Nucleus accumbens (tissue), 56 donors: ENCODE results near the gene DDX24.

Source experiments
- DNase-seq, 56 donors: peaks; one replicate each; lab custom pipeline; 2025; lab: John Stamatoyannopoulos, UW

Gene DDX24

DNA sequence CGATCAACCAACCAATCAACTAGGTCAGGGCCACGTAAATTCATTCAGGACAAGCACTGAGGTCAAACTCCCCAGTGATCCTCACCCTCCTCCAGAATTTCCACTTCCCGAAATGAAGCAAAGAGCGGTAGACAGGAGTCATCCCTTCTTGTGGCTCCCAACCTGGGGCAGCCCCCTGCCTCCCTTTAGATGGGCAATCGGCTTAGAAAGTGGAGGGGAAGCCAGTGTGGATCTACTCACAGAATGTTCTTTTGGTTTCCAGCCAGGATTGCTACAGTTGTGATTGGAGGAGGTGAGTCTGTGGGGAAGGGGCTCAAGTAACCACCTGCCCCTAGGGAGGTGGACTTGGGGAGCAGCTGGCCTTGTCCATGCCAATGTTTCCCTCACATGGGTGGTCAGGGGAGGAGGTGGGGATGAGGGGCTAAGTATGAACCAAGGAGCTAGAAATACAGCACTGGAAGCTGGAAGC lies 33.6 kb upstream of the DDX24 start:
- DNase-seq: no peak

DNA sequence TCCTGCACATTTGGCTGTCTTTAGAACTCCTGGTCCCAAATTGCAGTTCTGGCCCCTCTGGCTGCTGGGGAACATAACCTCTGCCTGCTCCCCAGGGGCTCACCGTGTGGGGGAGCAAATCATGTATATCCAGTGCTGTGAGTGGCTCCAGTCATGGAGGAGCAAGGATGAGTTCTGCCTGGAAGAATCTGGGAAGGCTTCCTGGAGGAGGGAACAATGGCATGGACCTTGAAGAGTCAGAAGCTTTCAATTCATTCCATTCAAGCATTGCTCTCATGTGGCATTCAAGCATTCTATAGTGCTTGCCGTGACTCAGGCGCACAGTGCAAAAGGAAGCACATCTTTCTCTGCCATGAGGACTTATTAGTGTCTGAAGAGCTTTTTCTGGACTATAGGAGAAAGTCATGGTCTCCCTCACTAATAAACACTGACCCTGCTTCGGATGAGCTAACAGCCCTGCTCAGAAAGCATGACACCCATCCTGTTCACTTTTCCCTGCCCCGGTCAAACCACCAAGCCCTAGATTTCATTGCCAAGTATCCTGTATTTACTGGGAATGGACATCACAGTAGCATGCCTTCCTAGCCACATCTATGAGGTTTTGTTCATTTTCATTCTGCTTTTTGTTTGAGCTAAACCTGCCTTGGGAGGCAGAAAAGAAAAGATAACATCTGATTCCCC lies 33.0 kb upstream of the DDX24 start:
- DNase-seq: no peak

DNA sequence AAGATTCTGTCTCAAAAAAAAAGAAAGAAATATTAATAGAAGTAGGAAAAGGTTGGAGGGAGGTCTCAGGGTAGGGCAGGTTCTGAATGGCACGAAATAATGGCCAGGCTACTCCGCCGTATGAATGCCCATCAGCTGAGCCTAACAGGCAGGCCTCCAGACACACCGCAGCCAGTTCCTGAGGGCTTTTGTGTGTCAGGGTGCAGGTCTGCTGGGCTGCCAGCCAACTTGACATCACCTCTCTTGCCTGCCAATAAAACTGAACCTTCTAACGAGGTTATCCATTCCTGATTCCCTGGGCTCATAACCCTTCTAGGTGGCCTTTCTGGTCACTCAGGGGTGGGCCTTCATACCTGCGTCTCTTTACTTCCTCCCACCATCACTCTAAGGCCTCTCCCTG lies 32.5 kb upstream of the DDX24 start:
- DNase-seq: peak in 2 of 56 donors; percentile 13 to 55

DNA sequence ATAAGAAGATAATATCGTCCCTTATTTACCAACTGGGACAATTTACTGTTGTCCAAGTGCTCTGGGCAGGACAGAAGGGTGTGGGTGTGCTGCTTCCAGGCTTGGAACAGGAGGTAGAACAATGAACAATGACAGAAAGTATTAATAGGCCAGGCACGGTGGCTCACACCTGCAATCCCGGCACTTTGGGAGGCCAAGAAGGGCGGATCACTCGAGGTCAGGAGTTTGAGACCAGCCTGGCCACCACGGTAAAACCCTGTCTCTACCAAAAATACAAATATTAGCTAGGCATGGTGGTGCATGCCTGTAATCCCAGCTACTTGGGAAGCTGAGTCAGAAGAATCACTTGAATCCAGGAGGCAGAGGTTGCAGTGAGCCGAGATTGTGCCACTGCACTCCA lies 32.1 kb upstream of the DDX24 start:
- no peak for DNase-seq

DNA sequence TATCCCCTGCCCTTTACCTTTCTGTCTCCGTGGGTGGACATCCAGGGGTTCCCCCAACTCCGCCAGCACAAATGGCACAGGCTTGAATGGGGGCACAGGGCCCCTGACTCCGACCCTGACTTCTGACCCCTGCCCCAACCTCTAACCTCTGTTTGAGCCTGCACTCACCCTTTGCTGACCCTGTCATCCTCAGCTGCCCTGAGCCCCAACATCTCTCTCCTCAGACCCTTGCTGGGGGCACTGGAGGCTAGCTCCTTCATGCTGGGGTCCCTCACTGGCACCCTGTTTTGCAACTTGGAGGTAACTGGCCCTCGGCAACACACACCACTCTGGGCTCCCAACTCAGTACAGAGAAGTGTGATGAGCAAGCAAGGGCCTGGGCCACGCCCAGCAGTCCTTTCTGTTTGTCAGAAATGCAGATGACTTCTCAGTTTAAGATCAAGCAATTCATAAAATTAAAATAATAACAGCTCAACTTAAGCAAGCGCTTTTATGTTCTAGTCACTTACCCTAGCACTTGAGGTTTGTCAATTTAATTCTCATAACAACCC lies 31.6 kb upstream of the DDX24 start:
- DNase-seq: no peak

DNA sequence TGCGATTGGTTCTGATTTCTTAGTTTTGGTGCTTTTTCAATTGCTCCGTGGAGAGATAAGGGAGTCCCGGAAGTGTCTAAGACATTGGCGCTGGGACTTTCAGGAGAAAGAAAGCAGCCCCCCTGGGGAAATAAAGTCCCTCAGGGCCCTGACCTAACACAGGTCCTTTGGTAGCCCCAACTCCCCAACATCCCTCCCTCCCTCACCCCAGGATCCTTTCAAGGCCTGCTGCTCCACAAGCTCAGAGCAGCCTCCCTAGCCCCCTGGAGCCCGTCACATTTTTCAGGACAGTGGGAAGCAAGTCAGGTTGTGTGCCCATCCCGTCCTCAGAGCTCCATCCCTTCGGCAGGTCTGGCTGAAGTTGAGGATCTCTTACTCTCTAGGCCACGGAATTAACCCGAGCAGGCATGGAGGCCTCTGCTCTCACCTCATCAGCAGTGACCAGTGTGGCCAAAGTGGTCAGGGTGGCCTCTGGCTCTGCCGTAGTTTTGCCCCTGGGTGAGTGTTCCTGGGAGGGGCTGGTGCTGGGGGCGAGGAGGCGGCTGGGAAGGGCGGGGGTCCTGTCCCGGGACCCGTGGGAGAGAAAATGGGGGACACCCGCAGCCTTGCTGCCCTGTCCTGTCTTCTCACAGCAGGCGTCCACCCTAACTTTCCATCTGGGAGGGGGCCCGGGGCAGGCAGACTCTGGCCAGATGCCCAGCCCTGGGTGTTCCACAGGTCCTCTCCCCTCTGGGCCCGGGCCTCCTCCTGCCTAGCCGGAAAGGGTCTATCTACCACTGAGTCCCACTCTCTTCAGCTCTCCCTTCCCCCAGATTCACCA lies 30.5 kb upstream of the DDX24 start:
- DNase-seq: no peak

DNA sequence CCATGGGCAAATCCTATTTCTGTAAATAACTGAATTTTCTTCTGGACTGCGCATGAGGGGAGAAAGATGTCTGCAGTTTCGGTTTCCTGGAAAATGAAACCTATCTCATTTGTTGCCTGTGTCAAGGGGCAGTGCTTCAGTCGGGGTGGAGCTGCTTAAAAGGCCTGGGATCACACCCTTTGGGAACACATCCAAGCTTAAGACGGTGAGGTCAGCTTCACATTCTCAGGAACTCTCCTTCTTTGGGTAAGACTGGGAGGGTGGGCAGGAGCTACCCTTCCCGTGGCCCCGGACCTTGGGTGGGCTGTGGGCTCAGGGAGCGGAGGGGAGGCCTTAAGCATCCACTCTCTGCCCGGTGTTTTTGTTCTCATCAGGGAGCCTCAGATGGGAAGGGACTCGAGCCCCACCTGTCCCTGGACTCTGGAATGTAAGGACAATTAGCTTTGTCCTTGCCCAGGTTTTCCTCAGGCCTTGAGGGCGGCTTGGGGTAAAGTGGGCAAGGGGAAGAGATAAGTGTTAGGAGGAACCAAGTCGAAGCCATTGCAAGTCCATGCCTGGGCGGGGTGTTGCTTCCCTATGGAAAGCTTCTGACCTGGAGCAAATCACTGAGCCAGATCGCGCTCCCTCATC lies 29.7 kb upstream of the DDX24 start, which contains the start of gene IFI27:
TSS of gene IFI27 (plus strand) at position 185 of the 630 bp plus-strand sequence.
- no peak for DNase-seq

DNA sequence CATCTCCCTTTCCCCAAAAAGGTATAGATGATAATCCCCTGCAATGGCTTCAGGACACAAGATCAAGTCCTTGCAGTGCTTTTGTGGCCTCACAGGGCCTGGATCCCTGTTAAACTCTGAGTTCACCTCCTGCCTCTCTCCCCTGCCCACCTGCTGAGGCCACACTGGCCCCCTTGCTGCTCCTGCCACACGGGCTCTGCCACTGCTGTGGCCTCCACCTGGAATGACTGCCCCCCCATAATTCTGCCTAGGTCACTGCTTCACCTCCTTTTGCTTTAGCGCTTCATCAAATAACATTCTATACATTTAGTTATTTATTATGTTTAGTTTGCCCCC lies 28.9 kb upstream of the DDX24 start:
- no peak for DNase-seq

DNA sequence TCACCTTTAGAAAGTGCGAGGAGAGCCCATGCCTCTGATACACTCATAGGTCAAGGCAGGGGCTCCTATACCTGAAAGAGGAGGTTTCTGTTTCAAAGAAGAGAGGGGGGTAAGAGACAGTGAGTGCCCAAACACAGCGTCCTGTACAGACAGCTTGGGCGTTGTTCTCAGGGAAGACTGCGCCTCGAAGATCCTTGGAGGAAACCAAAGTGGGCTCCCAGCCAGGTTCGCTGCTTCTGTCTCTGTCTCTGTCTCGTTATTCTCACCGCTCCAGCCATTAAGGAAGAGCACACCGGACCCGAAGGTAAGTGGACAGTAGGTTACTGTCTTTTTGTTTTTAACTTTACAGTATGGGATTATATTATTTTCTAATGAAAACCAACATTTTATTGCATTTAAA lies 23.7 kb upstream of the DDX24 start:
- DNase-seq: no peak

DNA sequence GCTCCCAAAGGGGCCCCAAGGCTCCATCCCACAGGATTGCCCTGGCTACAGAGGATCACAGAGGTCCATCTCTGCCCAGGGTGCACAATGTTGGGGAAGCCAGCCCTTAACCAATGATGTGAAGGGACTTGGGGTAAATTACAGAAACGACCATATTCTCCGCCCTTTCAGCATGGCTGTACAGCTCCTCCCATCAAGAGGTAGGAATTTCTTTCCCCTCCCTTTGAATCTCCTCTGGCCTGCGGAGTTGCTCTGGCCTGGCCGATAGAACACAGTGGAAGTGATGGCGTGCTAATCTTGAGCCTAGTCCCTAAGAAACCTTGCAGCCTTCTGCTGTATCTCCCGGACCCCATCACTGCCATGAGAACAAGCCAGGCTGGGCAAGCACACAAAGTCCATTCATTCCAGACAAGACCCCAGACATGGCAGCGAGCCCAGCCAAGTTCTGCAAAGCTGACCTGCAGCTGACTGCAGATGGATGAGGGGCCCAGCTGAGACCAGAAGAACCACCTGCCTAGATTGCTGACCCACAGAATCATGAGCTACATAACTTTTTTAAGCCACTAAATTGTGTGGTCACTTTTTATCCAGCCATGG lies 22.6 kb upstream of the DDX24 start:
- DNase-seq: peak in 12 of 56 donors; percentile 5 to 60 (median 21)

DNA sequence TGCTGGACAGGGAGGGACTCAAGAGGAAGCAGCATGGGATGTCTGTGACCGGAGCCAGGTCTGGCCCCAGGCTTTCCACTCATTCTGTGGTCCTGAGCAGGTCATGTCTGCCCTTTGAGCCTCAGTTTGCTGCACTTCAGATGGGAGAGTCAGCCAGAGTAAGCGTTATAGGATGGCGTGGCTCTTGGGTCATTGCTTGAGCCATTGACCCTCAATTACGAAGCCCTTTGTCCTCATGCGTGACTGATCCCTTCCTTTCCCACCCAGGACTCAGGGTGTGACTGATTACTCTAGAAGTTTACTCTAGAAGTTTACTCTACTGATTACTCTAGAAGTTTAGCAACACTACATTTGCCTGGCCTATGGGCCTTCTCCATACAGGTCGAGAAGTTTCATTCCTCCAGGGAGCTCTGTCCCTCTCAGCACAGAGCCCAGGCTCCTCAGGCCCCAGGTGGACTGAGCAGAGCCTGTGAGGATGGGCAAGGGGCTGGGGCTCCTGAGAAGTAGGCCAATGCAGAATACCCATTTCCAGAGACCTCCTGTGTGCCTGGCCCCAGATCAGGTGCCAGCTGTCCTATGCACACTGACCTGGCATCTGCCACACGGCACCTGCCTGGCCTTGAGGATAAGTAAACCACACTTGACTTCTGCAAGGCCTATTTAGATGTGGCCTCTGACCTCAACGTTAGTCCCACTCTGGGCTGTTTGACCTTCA lies 21.9 kb upstream of the DDX24 start:
- DNase-seq: no peak

DNA sequence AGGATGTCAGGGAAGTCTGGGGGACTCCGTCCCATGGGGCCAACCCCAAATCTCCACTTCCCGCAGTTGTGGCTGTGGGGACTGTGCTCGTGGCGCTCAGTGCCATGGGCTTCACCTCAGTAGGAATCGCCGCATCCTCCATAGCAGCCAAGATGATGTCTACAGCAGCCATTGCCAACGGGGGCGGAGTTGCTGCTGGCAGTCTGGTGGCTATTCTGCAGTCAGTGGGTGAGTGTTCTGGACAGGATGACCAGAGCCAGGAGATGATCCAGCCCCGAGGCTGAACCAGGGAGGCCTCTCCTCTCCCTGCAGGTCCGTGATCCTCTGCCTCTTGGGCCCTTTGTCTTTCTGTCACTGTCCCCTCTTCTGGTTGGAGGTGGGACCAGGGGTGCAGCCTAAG lies 20.7 kb upstream of the DDX24 start:
- DNase-seq: peak in 8 of 56 donors; percentile 7 to 42 (median 26)

DNA sequence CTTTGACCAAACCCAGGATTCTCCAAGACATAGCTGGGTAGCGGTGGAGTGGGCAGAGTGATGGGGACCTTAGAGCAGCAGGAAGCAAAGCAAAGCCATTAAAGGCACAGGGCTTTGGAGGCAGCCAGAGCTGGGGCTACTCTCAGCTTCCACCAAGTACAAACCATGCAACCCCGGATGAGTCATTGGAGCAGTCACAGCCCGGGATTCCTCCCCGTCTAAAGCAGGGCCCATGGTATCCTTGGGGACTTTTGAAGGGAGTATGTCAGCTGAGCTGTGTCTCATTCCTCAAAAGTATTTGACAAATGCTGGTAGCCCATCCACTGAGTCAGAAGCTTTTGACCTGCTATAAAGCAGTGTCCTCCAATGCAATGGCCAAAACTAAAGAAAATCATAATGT lies 19.8 kb upstream of the DDX24 start:
- no peak for DNase-seq

DNA sequence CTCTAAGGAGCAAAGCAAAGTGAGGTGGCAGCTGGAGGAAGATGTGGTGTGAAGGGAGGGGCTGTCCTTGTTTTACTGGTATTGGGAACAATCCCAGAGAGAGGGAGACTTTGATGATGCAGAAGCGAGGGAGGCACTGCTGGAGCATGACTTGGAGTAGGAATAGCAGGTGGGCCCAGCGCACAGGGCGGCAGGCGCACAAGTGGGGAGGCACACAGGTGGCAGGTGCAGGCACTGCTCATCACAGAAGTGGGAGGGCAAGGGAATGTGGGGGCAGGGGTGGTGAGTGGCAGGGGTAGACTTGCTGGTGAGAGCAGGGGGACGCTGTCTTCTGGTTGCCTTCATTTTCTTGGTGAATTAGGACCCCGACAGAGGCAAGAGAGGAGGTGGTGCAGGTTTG lies 18.0 kb upstream of the DDX24 start:
- DNase-seq: peak in 10 of 56 donors; percentile 8 to 50 (median 24)

DNA sequence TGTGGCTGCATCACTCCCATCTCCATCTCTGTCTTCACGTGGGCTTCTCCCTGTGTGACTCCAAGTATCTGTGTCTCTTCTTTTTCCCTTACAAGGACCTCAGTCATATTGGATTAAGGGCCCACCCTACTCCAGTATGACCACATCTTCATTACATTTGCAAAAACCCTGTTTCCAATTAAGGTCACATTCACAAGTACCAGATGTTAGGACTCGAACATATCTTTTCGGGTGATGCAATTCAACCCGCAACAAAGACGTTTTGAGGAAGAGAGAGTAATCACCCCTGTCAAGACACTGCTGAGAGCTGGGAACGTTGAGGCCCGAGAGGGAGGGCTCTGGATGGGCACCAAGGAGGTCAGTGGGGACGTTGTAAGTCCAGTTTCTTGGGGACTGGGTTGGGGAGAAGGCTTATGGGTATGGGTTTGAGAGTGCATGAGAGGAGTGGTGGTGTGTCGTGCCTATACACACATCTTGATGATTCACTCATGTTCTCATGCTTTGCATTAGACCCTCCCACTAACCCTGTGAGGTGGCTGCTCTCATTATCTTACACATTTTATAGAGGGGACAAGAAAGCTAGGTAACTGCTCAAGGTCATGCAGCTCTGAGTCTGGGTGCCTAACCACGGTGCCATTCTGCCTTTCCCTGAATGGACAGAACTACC lies 17.5 kb upstream of the DDX24 start:
- no peak for DNase-seq

DNA sequence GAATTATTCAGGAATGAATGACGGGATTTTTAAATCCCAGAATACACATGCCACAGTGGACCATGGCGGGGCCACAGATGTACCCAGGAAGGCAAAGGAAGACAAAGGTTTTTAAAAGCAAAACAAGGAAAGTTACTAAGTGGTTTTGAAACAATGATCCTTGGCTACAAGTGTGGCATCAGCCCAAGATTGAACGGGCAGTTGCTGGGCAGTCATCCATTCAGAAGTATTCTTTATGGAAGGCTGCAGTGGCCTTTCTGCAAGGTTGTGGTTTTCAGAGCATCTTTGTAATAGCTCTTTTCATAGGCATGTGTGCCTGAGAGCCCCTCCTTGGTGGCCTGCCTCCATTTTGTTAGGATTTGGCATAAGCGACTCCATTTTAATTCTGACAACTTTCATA lies 16.1 kb upstream of the DDX24 start:
- no peak for DNase-seq

DNA sequence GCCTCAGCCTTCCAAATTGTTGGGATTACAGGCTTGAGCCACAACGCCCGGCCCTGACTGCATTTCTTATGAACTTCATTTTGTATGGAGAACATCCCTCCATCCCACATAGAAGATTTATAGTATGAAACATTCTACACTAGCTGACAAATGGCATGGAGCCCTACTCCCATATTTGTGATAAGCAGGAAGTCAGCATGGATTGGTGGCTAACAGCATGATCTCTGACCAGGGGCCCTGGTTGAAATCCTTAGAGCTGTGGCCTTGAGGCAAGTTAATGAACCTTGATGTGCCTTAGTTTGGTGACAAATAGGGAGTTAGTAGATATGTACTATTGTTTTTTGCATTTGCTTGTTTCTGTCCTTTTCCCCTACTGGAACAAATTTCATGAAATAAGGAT lies 12.4 kb upstream of the DDX24 start:
- no peak for DNase-seq

DNA sequence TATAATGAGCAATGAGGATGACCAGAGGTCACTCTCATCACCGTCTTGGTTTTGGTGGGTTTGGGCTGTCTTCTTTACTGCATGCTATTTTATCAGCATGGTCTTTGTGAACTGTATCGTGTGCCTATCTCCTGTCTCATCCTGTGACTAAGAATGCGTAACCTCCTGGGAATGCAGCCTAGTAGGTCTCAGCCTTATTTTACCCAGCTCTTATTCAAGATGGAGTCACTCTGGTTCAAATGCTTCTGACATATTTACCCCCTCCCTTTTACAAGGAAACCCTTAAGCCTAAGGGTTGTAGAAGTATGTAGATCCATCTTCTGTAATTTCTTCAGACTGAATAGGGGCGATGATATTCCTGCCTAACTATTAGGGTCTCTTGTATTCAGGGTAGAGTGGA lies 8.5 kb upstream of the DDX24 start:
- no peak for DNase-seq

DNA sequence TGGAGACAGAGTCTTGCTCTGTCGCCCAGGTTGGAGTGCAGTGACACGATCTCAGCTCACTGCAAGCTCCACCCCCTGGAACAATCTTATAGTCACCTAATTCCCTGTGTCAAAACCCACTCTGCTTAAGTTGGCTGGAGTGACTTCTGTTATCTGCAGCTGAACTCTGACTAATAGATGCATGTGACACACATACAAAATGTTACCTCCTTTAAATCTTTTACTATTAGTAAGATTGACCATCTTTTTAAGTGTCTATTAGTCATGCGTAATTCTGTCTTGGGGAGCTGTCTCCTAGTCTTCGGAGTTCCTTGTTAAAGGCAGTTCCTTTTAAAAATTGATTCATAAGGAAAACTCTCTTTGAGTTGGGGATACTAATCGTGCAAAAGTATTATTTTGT lies 7.5 kb upstream of the DDX24 start:
- no peak for DNase-seq

DNA sequence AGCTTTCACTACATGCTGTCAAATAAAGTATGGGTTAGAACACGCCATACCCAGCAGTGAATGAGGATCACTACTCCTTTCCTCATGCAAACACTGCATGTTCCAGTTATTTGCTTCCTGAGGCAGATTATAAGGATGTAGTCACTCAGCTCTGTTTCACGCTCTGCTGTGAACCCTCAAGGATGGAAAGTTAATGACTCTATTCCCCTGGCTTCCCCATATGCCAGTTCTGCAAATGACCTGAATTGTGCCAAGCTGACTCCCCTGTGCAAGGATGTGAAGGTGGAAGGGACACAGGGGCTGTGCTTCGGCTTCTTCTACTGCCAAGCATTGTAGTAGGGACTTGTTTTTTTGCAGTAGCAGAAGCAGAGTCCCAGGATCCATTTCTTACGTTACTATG lies 6.9 kb upstream of the DDX24 start:
- no peak for DNase-seq
